ENCODE measurements around the gene PRDM16.

PRDM16 gene

GRCh38 chr1:3290915-3291314 is 221.9 kb downstream of the PRDM16 start:
- no peak for DNase-seq

GRCh38 chr1:3292051-3292722 is 223.2 kb downstream of the PRDM16 start:
- no peak for DNase-seq

GRCh38 chr1:3292868-3293562 is 224.0 kb downstream of the PRDM16 start:
- DNase-seq, result no peak

GRCh38 chr1:3293563-3294080 is 224.6 kb downstream of the PRDM16 start:
- no peak for DNase-seq

GRCh38 chr1:3294450-3294849 is 225.4 kb downstream of the PRDM16 start:
- DNase-seq, result no peak

GRCh38 chr1:3295846-3296245 is 226.8 kb downstream of the PRDM16 start:
- no peak for DNase-seq

GRCh38 chr1:3296326-3296725 is 227.3 kb downstream of the PRDM16 start:
- DNase-seq, result no peak

- no peak for DNase-seq
Measured at GRCh38 chr1:3296826-3297225, 227.8 kb downstream of the PRDM16 start.

- DNase-seq, result no peak
Measured at GRCh38 chr1:3297756-3298155, 228.8 kb downstream of the PRDM16 start.

GRCh38 chr1:3298197-3298596 is 229.2 kb downstream of the PRDM16 start:
- DNase-seq, result no peak

- DNase-seq, result no peak
Measured at GRCh38 chr1:3304246-3304645, 235.2 kb downstream of the PRDM16 start.

GRCh38 chr1:3304692-3305091 is 235.7 kb downstream of the PRDM16 start:
- DNase-seq, result no peak

- DNase-seq, result no peak
Measured at GRCh38 chr1:3305156-3305555, 236.2 kb downstream of the PRDM16 start.

- no peak for DNase-seq
Measured at GRCh38 chr1:3306583-3307291, 237.7 kb downstream of the PRDM16 start.

GRCh38 chr1:3307359-3307758 is 238.4 kb downstream of the PRDM16 start:
- no peak for DNase-seq

- no peak for DNase-seq
Measured at GRCh38 chr1:3308053-3308452, 239.1 kb downstream of the PRDM16 start.

- no peak for DNase-seq
Measured at GRCh38 chr1:3310718-3311400, 241.9 kb downstream of the PRDM16 start.

- DNase-seq, result no peak
Measured at GRCh38 chr1:3311711-3312110, 242.7 kb downstream of the PRDM16 start.

GRCh38 chr1:3312310-3312897 is 243.4 kb downstream of the PRDM16 start:
- no peak for DNase-seq

GRCh38 chr1:3312898-3313575 is 244.0 kb downstream of the PRDM16 start:
- DNase-seq, result peak in 1 of 2 donors; percentile 28

GRCh38 chr1:3313576-3313950 is 244.6 kb downstream of the PRDM16 start:
- DNase-seq, result no peak

All from CD4-positive, alpha-beta T cell treated with Interleukin-1 beta for 1 hour (primary cell).